ENCODE results near the gene TRIP13. TPM values are rescaled to one million over a fixed set of nuclear protein-coding genes. Genes with fewer than 3 reads are reported as not detected.
A peak's percentile ranks its signal among the peaks of the same experiment; 100 is the strongest.

The TRIP13 gene
- total and polyA plus RNA-seq, 2 of the 13 experiments (the other 11 are each of a cell fraction or from before 2014, with no cell fraction given) = 13.5 to 33.0 TPM

DNA sequence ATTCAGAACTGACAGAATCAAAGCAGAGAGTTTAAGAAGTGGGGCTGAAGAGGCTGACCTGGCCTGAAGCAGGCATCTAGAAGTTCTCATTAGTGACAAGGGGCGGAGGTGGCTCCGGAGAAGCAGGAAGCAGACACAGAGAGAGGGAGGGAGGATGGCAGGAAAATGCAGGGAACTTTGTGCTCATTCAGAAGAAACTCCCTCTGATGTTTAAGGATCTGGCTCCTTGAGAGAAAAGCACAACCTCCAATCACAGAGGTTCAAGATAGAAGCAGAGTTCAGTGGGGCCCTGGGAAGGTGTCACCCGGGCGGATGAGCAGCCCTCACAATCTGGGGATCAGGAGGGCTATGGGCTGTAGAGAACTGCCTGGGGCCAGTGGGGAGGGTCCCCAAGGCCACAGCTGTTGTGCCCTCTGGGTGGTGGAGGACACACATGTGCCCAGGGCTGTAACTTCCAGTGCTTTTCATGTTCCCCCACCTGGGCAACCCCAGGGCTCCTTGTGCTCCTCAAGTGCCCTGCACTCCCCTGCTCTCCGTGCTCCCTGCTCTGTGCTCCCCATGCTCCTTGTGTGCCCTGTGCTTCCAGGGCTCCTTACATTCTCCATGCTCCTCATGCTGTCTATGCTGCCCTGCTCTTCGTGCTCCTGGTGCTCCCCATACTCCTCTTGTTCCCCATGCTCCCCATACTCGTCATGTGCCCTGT lies 51.4 kb downstream of the TRIP13 start:
- in situ Hi-C loops (cut with HindIII; ENCODE audit: extremely low pct_ligation_motif_present, low pct_unique_long_range_greater_than_20kb) = no loop called here
- FAIRE-seq (no peak), DNase-seq (ENCODE audit: low spot score) (no peak), ATAC-seq (no peak; the same call in 2 of the 3 replicates)
- intact Hi-C loops (cut with micrococcal nuclease; ENCODE audit: unreplicated experiment) = loop anchor here (10.0 kb wide), 1 partner anchor 729 kb away; the partner anchor contains the start of genes CCDC127 and SDHA
- CTCF ChIA-PET (ENCODE audit: low intra/inter-chr PET ratio, low total read pairs) = no interaction called here
- Histone ChIP-seq H3K36me3 (replicated peaks in 1 of 2; ENCODE audit: control insufficient read depth in 1 of 2, insufficient read depth in 2 of 2, low read length in 2 of 2) (no peaks in the 10 kb centered on the region), H3K4me1 (ENCODE audit: insufficient read depth, low read length) (no peaks in the 10 kb centered on the region), H3K79me2 (ENCODE audit: insufficient read depth, low read length) (no peaks in the 10 kb centered on the region), H3K9ac (ENCODE audit: insufficient read depth, low read depth, low read length) (no peak overlapping the region), H3K27me3 (ENCODE audit: control insufficient read depth in 1 of 2, insufficient read depth in 2 of 2, low read length in 2 of 2) (peaks cover 18 to 60% of the 10 kb centered on the region in 2 experiments), H3K9me3 (ENCODE audit: low read length) (no peaks in the 10 kb centered on the region), H3K27ac (ENCODE audit: extremely low read length, insufficient read depth, low read length) (no peak overlapping the region), H4K20me1 (ENCODE audit: insufficient read depth, low read length) (no peaks in the 10 kb centered on the region; the same call in 1 of the 2 replicates), H3K4me3 (replicated peaks in 1 of 3; ENCODE audit: insufficient read depth in 1 of 3, low read depth in 2 of 3, low read length in 3 of 3) (no peak overlapping the region), H3K4me2 (ENCODE audit: low read depth, low read length) (no peak overlapping the region), H2AFZ (ENCODE audit: low read length) (no peak overlapping the region)
- WGBS (ENCODE audit: low lambda C conversion rate) = 14% methylated on average over 7 of the region's 7 CpGs
- POLR2A ChIA-PET = no interaction called here
- peak; percentile 95 for TF ChIP-seq ZNF263 (CRISPR knock-in tag; IDR thresholded peaks at IDR 0.05)
- no peak for TF ChIP-seq CCDC6 (CRISPR knock-in tag; IDR thresholded peaks at IDR 0.05)
- BruUV-seq (replicated peaks) = no TSS peak

DNA sequence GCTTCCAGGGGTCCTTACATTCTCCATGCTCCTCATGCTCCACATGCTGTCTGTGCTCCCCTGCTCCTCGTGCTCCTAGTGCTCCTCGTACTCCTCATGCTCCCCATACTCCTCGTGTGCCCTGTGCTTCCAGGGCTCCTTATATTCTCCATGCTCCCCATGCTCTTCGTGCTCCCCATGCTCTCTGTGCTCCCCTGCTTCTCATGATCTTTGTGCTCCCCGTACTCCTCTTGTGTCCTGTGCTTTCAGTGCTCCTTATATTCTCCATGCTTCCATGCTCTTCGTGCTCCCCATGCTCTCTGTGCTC lies 51.9 kb downstream of the TRIP13 start:
- Histone ChIP-seq H3K27me3 (ENCODE audit: control insufficient read depth in 1 of 2, insufficient read depth in 2 of 2, low read length in 2 of 2) (peaks cover 20 to 57% of the 10 kb centered on the region in 2 experiments), H3K4me2 (ENCODE audit: low read depth, low read length) (no peak overlapping the region), H3K36me3 (replicated peaks in 1 of 2; ENCODE audit: control insufficient read depth in 1 of 2, insufficient read depth in 2 of 2, low read length in 2 of 2) (no peaks in the 10 kb centered on the region), H3K27ac (ENCODE audit: extremely low read length, insufficient read depth, low read length) (no peak overlapping the region), H3K79me2 (ENCODE audit: insufficient read depth, low read length) (no peaks in the 10 kb centered on the region), H3K4me3 (replicated peaks in 1 of 3; ENCODE audit: insufficient read depth in 1 of 3, low read depth in 2 of 3, low read length in 3 of 3) (no peak overlapping the region), H3K9ac (ENCODE audit: insufficient read depth, low read depth, low read length) (no peak overlapping the region), H3K4me1 (ENCODE audit: insufficient read depth, low read length) (no peaks in the 10 kb centered on the region), H3K9me3 (ENCODE audit: low read length) (no peaks in the 10 kb centered on the region), H4K20me1 (ENCODE audit: insufficient read depth, low read length) (no peaks in the 10 kb centered on the region; the same call in 1 of the 2 replicates), H2AFZ (ENCODE audit: low read length) (no peak overlapping the region)
- FAIRE-seq (no peak), ATAC-seq (no peak), DNase-seq (ENCODE audit: low spot score) (no peak)
- CTCF ChIA-PET (ENCODE audit: low intra/inter-chr PET ratio, low total read pairs) = no interaction called here
- in situ Hi-C loops (cut with HindIII; ENCODE audit: extremely low pct_ligation_motif_present, low pct_unique_long_range_greater_than_20kb) = no loop called here
- no TSS peak for BruUV-seq (replicated peaks)
- 11% methylated on average over 6 of the region's 6 CpGs for WGBS (ENCODE audit: low lambda C conversion rate)
- intact Hi-C loops (cut with micrococcal nuclease; ENCODE audit: unreplicated experiment) = loop anchor here (10.0 kb wide), 1 partner anchor 730 kb away; the partner anchor contains the start of genes CCDC127 and SDHA
- POLR2A ChIA-PET = no interaction called here
- TF ChIP-seq TBP (CRISPR knock-in tag; IDR thresholded peaks at IDR 0.05) = no peak
- TF ChIP-seq ZNF17 (CRISPR knock-in tag; IDR thresholded peaks at IDR 0.05) = no peak
- TF ChIP-seq, protein P1, sequence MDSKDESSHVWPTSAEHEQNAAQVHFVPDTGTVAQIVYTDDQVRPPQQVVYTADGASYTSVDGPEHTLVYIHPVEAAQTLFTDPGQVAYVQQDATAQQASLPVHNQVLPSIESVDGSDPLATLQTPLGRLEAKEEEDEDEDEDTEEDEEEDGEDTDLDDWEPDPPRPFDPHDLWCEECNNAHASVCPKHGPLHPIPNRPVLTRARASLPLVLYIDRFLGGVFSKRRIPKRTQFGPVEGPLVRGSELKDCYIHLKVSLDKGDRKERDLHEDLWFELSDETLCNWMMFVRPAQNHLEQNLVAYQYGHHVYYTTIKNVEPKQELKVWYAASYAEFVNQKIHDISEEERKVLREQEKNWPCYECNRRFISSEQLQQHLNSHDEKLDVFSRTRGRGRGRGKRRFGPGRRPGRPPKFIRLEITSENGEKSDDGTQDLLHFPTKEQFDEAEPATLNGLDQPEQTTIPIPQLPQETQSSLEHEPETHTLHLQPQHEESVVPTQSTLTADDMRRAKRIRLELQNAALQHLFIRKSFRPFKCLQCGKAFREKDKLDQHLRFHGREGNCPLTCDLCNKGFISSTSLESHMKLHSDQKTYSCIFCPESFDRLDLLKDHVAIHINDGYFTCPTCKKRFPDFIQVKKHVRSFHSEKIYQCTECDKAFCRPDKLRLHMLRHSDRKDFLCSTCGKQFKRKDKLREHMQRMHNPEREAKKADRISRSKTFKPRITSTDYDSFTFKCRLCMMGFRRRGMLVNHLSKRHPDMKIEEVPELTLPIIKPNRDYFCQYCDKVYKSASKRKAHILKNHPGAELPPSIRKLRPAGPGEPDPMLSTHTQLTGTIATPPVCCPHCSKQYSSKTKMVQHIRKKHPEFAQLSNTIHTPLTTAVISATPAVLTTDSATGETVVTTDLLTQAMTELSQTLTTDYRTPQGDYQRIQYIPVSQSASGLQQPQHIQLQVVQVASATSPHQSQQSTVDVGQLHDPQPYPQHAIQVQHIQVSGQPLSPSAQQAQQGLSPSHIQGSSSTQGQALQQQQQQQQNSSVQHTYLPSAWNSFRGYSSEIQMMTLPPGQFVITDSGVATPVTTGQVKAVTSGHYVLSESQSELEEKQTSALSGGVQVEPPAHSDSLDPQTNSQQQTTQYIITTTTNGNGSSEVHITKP (CRISPR knock-in tag; IDR thresholded peaks at IDR 0.05; ENCODE audit: low read depth) = no peak
- no peak for TF ChIP-seq ZNF614 (CRISPR knock-in tag; IDR thresholded peaks at IDR 0.05; ENCODE audit: borderline replicate concordance)
- TF ChIP-seq, protein P2, sequence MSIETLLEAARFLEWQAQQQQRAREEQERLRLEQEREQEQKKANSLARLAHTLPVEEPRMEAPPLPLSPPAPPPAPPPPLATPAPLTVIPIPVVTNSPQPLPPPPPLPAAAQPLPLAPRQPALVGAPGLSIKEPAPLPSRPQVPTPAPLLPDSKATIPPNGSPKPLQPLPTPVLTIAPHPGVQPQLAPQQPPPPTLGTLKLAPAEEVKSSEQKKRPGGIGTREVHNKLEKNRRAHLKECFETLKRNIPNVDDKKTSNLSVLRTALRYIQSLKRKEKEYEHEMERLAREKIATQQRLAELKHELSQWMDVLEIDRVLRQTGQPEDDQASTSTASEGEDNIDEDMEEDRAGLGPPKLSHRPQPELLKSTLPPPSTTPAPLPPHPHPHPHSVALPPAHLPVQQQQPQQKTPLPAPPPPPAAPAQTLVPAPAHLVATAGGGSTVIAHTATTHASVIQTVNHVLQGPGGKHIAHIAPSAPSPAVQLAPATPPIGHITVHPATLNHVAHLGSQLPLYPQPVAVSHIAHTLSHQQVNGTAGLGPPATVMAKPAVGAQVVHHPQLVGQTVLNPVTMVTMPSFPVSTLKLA (IDR thresholded peaks at IDR 0.05) = peak; percentile 47; the same call in 1 of the 2 replicates
- peak; percentile 84; the same call in 1 of the 2 replicates for TF ChIP-seq ZNF263 (CRISPR knock-in tag; IDR thresholded peaks at IDR 0.05)
- TF ChIP-seq, protein P3, sequence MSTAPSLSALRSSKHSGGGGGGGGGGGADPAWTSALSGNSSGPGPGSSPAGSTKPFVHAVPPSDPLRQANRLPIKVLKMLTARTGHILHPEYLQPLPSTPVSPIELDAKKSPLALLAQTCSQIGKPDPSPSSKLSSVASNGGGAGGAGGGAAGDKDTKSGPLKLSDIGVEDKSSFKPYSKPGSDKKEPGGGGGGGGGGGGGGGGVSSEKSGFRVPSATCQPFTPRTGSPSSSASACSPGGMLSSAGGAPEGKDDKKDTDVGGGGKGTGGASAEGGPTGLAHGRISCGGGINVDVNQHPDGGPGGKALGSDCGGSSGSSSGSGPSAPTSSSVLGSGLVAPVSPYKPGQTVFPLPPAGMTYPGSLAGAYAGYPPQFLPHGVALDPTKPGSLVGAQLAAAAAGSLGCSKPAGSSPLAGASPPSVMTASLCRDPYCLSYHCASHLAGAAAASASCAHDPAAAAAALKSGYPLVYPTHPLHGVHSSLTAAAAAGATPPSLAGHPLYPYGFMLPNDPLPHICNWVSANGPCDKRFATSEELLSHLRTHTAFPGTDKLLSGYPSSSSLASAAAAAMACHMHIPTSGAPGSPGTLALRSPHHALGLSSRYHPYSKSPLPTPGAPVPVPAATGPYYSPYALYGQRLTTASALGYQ (CRISPR knock-in tag; IDR thresholded peaks at IDR 0.05) = no peak
- TF ChIP-seq MAFK (conservative IDR thresholded peaks at IDR 0.05 in 1 of 2, IDR thresholded peaks at IDR 0.05 in 1 of 2; ENCODE audit: low read length in 2 of 2) = no peak
- TF ChIP-seq ZNF383 (CRISPR knock-in tag; IDR thresholded peaks at IDR 0.05; ENCODE audit: borderline replicate concordance) = no peak

All from HepG2 (cell line).